Measurements from ENCODE around the gene MRE11.

The MRE11 gene

GRCh38 chr11:94532211-94532610 is 38.6 kb upstream of the MRE11 start:
- DNase-seq (ENCODE audit: low spot score) = no peak
- no peak for TF ChIP-seq CTCF (IDR thresholded peaks at IDR 0.05; ENCODE audit: extremely low read depth, missing control alignments)

GRCh38 chr11:94528551-94528950 is 34.9 kb upstream of the MRE11 start:
- no peak for TF ChIP-seq CTCF (IDR thresholded peaks at IDR 0.05; ENCODE audit: extremely low read depth, missing control alignments)
- no peak for DNase-seq (ENCODE audit: low spot score)

DNA sequence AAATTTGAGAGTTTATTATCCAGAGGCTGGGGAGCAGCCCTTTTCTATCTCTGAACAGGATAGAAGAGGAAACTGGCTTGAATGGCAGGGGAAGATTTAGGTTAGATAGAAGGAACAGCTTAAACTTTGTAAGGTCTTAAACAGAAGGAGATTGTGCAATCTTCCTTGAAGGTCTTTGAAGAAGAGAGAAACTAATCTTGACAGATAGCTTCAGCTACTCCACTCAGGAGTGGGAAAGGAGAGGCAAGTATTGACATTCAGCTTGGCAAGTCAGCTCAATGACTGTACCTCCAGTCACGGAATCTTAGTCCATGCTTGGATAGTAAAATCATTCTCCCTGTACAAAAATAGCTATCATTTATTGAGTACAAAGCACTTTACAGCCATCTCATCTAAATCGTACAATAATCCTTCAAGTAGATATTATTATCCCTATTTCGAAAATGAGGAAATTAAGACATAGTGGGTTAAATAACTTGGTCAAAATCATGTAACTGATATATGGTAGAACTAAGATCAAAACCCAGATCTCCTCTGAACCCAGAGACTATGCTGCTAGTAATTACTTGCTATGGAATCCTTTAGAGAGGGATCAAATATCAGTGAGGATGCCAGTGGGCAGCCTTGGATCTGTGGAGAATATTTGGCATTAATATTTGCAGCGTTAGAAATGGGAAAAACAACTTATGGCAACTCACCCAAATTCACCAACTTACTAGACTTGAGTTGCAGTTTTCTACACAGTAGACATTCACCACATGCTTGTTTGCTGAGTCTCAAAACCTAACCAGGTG is 33.2 kb upstream of the MRE11 start:
- DNase-seq (ENCODE audit: low spot score) = no peak
- TF ChIP-seq CTCF (IDR thresholded peaks at IDR 0.05; ENCODE audit: extremely low read depth, missing control alignments) = no peak

GRCh38 chr11:94525546-94526324 is 32.1 kb upstream of the MRE11 start:
- TF ChIP-seq CTCF (IDR thresholded peaks at IDR 0.05; ENCODE audit: extremely low read depth, missing control alignments) = no peak

GRCh38 chr11:94524341-94524740 is 30.7 kb upstream of the MRE11 start:
- no peak for TF ChIP-seq CTCF (IDR thresholded peaks at IDR 0.05; ENCODE audit: extremely low read depth, missing control alignments)
- no peak for DNase-seq (ENCODE audit: low spot score)

More at GRCh38 chr11:94525546-94526324, 32.1 kb upstream of the MRE11 start:
- no peak for DNase-seq (ENCODE audit: low spot score)

GRCh38 chr11:94521684-94522083 is 28.0 kb upstream of the MRE11 start:
- DNase-seq (ENCODE audit: low spot score) = no peak

More at GRCh38 chr11:94521684-94522083, 28.0 kb upstream of the MRE11 start:
- TF ChIP-seq CTCF (IDR thresholded peaks at IDR 0.05; ENCODE audit: extremely low read depth, missing control alignments) = peak; percentile 23
